ENCODE measurements around the gene SENP7. TPM values are rescaled to one million over a fixed set of nuclear protein-coding genes. Genes with fewer than 3 reads are reported as not detected.
"Not testable (repeated sequence)": the region's sequence is repeated elsewhere in the genome, so short reads cannot be mapped to it uniquely, and the experiment has no call there.

SENP7 gene, protein sequence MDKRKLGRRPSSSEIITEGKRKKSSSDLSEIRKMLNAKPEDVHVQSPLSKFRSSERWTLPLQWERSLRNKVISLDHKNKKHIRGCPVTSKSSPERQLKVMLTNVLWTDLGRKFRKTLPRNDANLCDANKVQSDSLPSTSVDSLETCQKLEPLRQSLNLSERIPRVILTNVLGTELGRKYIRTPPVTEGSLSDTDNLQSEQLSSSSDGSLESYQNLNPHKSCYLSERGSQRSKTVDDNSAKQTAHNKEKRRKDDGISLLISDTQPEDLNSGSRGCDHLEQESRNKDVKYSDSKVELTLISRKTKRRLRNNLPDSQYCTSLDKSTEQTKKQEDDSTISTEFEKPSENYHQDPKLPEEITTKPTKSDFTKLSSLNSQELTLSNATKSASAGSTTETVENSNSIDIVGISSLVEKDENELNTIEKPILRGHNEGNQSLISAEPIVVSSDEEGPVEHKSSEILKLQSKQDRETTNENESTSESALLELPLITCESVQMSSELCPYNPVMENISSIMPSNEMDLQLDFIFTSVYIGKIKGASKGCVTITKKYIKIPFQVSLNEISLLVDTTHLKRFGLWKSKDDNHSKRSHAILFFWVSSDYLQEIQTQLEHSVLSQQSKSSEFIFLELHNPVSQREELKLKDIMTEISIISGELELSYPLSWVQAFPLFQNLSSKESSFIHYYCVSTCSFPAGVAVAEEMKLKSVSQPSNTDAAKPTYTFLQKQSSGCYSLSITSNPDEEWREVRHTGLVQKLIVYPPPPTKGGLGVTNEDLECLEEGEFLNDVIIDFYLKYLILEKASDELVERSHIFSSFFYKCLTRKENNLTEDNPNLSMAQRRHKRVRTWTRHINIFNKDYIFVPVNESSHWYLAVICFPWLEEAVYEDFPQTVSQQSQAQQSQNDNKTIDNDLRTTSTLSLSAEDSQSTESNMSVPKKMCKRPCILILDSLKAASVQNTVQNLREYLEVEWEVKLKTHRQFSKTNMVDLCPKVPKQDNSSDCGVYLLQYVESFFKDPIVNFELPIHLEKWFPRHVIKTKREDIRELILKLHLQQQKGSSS
- total RNA-seq, result 10.1 TPM
- long read RNA-seq, partial matches to known transcripts, result 2 of 5 reads
- long read RNA-seq, other reads (novel, unspliced or antisense), result 3 of 5 reads

DNA sequence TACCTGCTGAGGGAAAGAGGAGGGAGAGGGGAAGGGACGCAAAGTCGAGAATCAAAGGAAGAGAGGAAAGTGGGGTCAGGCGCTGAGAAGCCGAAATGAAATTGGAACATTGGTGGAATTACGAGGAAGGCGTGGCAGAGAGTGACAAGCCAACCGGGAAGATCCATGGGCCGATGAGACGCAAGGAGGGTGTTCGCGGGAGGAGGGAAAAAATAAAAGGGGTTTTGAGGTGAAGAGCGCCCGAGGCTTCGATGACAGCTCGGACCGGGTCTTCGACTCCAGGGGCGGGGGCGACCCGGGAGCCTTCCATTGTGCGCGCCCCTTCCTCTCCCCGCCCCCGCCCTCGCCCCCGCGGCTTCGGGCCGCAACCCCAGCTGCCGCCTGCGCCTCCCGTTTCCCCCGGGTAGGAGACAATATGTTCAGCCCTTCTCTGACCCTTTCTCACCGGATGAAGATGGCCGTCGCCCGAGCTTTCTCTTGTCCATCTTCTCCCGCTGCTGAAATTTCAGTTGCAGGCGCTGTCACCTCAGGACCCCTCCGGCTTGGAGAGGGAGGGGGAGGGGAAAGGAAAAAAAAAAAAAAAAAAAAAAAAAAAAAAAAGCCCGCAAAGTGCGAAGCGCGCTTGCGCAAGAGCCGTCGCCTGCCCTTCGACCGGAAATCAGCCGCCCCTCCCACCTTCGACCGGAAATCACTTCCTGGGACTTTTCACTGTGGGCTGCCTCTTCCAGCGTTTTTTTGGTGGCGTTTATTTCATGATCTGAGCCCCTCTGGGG is at the start of gene SENP7:
SENP7 (minus strand) TSS at position 567 of the 773 bp plus-strand sequence; CDS start at position 485, 82 bp downstream.
- DNase-seq (ENCODE audit: low spot score), result peak; percentile 92

DNA sequence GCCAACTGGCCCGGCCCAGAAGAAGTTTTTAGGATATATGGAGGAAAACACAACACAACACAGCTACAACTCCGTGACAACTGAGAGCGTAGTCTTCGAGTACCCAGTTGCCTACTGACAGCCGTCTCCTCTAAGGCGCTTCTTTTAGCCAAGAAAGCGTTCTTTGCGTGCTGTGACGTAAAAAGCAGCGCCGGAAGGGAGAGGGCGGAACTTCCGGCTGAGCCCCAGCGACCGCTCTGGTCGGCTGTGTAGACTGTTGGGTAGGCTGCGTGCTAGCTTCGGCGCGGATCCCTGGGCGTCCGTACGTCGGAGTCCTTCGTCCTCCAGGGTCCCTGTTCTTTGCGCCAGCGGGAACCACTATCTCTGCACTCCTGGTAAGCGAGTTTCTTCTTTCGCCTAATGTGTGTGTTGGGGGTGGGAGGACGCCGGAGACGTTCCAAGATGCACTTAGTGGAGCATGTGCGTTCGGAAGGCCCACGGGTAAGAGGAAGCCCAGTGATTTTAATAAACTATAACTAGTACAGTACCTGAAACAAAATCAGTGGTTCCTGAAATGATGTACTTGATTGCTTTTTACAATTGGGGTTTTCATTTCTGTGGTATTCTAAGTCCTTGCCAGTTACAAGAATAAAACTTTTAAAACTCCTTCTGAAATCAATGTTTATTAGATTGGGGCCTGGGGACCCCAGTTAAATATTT is 48.8 kb upstream of the SENP7 start, which contains the start of gene TRMT10C:
TRMT10C (plus strand) TSS at position 239 of the 699 bp plus-strand sequence. CDS start 2,914 bp downstream, outside the sequence.
- DNase-seq (ENCODE audit: low spot score), result peak; percentile 94

DNA sequence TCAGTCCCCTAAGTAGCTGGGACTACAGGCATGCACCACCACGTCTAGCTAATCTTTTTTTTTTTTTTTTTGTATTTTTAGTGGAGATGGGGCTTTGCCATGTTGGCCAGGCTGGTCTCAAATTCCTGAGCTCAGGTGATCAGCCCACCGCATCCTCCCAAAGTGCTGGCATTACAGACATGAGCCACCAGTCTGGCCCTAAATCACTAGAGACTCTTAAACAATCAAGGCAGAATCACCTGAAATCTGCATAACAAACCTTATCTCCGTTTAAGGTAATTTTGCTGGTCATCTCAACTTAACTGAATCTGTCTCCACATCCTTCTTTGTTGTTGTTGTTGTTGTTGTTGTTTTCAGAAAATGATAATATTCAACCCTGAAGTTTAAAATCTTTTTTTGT is 43.1 kb upstream of the SENP7 start:
- no peak for DNase-seq (ENCODE audit: low spot score)

DNA sequence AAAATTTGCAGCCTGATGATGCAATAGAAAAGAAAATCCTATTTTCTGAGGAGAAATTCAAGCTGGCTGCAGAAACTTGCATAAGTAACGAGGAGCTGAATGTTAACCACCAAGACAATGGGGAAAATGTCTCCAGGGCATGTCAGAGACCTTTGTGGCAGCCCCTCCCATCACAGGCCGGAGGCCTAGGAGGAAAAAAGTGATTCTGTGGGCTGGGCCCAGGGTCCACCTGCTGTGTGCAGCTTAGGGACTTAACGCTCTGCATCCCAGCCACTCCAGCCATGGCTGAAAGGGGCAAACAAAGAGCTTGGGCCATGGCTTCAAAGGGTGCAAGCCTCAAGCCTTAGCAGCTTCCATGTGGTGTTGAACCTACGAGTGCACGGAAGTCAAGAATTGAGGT is 40.4 kb upstream of the SENP7 start:
- DNase-seq (ENCODE audit: low spot score), result not testable (repeated sequence)

DNA sequence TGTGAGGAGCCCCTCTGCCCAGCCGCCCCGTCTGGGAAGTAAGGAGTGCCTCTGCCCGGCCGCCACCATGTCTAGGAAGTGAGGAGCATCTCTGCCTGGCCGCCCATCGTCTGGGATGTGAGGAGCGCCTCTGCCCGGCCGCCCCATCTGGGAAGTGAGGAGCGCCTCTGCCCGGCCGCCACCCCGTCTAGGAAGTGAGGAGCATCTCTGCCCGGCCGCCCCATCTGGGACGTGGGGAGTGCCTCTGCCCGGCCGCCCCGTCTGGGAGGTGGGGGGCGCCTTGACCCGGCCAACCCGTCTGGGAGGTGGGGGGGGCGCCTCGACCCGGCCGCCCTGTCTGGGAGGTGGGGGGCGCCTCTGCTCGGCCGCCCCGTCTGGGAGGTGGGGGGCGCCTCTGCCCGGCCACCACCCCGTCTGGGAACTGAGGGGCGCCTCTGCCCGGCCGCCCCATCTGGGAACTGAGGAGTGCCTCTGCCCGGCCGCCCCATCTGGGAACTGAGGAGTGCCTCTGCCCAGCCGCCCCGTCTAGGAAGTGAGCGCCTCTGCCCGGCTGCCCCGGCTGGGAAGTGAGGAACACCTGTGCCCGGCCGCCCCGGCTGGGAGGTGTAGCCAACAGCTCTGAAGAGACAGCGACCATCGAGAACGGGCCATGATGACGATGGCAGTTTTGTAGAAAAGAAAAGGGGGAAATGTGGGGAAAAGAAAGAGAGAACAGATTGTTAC is 38.5 kb upstream of the SENP7 start:
- not testable (repeated sequence) for DNase-seq (ENCODE audit: low spot score)

DNA sequence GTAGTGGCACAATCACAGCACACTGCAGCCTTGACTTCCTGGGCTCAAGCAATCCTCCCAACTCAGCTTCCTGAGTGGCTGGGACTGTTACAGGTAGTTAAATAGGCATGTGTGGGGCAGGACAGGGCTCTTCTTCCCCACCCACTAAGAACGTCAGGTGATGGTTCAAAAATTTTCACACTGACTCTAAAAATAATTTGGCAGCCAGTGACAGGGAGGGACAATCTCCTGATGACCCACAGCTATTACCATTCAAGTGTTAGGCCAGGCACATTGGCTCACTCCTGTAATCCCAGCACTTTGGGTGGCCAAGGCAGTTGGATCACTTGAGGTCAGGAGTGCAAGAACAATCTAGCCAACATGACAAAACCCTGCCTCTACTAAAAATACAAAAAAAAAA is 36.5 kb upstream of the SENP7 start:
- DNase-seq (ENCODE audit: low spot score), result no peak

DNA sequence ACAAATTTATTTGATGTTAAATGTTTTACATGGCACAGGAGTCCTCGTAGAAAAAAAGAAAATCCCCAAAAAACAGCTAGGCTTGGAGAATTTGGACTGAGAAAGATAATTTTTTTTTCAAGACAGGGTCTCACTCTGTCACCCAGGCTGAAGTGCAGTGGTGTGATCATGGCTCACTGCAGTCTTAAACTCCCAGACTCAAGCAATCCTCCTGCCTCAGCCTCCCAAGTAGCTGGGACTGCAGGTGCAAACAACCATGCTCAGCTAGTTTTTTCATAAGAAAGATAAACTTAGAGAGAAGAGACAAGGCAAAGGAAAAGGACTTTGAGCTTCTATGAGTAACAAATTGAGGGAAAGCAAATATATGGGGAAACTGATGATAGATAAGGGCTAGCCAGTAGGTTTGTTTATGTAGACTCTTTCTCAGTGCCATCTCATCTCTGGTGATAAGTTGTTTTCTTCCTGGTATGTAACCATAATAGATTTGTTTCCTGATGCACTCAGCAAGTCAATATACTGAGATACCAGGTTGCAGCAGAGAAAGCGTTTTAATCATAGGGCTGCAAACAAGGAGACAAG is 35.6 kb upstream of the SENP7 start:
- no peak for DNase-seq (ENCODE audit: low spot score)

DNA sequence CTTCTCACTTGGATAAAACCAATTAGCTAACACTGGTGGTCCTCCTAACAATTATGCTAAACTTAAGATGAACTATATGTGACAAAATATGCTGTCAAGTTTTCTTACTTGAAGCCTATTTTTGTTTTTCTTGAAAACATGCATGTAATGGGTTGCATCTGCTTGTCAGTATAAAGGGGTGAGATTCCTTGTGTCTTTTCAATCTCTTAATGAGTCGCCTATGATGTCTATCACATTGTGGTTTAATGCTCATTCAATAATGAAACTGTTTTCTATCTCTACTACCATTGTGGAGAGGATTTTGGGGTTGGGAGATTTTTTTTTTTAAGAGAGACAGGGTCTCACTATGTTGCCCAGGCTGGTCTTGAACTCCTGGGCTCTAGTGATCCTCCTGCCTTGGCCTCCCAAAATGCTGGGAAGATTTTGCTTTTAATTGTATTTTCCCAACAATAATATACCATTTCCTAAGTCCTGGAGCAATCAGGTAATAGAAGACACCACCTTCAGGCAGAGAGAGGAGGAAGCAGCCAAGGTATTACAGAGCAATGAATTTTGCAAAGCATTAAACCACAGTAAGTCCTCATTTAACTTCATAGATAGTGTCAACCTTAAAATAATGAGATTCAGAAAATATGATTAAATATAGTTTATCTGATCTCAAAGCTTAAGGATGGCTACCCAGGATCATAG is 31.3 kb upstream of the SENP7 start:
- DNase-seq (ENCODE audit: low spot score), result no peak

DNA sequence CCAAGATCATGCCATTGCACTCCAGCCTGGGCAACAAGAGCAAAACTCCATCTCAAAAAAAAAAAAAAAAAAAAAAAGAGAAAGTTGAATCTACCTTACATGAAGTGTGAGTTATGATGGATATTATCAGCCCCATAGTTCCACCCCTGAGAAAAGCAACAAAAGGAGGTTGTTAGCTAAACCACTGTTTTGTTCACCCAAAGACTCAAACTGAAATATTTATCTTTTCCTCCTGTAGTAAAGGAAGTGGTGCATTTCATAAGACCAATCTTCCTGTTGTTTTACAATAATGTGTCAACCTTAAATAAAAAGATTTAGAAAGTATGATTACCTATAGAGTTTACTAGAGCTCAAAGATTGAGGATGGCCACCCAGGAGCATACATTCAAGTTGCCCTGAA is 29.9 kb upstream of the SENP7 start:
- no peak for DNase-seq (ENCODE audit: low spot score)

DNA sequence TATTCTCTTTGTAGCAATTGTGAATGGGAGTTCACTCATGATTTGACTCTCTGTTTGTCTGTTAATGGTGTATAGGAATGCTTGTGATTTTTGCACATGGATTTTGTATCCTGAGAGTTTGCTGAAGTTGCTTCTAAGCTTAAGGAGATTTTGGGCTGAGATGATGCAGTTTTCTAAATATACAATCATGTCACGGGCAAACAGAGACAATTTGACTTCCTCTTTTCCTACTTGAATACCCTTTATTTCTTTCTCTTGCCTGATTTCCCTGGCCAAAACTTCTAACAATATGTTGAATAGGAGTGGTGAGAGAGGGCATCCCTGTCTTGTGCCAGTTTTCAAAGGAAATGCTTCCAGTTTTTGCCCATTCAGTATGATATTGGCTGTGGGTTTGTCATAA is 23.9 kb upstream of the SENP7 start:
- not testable (repeated sequence) for DNase-seq (ENCODE audit: low spot score)

DNA sequence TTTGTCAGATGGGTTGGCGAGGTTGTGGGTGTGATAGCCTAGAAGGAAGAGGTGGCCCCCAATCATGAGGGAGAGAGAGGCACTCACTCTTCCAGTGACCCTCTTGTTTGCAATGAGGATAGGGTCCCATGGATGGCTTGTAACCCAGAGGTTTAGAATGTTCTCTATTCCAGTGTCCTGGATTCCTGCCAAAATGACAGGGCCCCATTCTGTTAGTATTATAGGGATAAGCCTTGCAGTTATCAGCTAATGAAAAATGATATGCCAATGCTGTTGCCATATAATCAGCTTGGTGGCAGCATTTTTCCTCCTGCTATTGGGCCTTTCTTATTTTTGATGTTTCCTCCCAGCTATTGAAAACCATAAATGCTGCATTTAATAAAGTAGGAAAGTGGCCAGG is 23.3 kb upstream of the SENP7 start:
- DNase-seq (ENCODE audit: low spot score), result no peak

DNA sequence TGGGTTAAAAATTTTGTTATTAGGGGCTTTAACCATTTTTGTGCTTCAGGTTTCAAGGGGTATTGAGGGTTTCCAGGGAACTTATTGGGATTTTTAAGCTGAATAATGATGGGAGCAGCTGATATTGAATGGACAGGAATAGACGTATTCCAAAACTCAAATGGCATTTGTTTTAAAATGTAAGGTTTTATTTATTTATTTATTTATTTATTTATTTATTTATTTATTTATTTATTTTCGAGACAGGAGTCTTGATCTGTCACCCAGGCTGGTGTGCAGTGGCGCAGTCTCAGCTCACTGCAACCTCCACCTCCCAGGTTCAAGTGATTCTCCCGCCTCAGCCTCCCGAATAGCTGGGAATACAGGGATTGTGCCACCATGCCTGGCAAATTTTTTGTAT is 22.2 kb upstream of the SENP7 start:
- DNase-seq (ENCODE audit: low spot score), result no peak

DNA sequence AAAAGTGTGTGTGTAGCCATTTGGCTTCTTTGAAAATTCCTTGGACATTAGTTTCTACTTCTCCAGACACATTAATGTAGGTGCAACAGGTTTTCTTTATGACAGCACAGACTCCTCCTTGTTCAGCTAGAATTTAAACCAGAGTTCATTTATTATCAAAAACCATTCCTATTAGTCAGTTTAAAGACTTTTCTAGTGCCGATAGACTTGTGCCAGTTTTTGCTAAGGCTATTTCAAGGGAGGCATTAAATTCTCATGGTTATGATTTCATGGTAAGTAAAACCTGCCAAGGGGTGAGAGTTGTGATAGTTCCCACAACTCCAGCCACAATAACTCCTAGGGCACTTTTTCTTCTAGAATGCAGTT is 20.6 kb upstream of the SENP7 start:
- no peak for DNase-seq (ENCODE audit: low spot score)

DNA sequence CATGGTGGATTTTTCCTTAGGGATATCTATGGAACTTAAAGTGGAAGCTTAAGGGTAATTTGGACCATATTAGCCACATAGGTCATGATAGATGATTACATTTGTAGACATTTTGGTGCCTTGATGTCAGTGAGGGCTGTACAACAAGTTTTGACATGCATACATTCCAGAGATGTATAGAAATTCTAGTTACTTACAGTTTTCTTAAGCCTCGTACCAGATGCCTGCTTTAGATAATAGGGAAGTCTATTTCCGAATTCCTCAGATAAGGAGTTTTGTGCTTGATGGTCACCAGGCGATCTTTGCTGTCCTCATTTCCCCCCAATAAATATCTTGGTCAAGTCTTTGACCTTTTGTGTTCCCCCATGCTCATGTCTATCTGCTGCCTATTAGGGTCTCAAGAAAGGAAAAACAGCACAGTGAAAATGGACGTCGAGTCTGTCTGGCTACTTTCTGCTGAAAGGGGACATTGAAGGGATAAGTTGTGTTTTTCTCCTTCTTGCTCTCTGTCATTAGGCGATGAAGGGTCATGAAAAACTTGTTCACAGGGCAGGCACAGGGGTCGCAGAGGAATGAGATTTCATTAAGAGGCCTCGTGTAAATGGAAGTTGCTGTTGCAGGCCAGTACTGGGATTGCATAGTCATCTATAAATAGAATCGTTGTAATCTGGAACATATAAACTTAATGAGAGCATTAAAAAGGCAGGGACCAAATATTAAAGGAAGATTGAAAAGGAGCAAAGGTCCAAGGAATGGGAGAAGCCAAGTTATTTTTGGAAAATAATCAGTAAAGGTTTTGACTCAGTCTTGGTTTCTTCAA is 20.0 kb upstream of the SENP7 start:
- DNase-seq (ENCODE audit: low spot score), result no peak

DNA sequence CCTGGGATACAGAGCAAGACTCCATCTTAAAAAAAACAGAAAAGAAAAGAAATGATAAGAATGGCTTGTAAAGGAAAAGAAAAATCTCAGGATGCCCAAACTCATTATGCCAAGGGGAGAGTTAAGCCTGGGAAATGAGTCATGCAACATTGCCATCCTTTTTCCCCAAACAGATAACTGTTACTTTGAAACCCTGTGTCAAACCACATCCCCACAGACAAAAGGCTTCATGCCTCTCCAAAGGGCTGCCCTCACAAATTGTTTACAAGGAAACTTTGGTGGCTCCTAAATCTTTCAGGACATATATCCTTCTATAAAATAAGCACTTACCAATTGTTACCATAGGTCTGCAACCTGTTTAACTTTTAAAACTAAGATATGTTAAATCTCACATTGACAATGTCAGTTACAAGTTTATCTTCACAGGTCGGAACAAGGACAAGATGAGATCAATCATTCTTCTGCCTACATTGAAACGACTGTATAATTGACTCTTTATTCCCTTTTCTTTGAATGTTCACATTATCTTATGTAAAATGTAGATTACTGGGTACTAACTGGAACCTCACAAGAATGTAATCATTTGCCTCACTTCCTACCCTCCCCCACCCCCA is 18.6 kb upstream of the SENP7 start:
- DNase-seq (ENCODE audit: low spot score), result no peak

DNA sequence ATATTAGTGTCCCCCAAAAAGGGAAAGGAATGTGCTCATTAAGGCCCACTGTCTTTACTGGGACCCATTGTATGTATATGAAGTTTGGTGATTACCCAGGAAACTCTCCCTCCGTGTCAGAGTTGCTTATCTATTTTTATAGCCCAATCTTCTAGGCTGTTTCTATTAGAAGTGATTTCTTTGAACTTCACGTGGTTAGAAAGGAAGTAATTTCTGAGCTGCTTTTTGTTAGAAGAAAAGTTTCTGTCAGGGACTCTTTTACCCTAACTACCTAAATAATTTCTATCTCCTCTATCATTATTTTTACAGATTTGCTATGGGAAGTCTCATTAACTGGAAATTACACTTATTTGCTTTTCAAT is 17.7 kb upstream of the SENP7 start:
- no peak for DNase-seq (ENCODE audit: low spot score)
